Heart left ventricle (tissue), 16 donors: Measurements from ENCODE around the gene BICC1. TPM values are rescaled to one million over a fixed set of nuclear protein-coding genes. Genes with fewer than 3 reads are reported as not detected.

Experiments
- ATAC-seq, 4 donors: fragments of 200-7000 bp; cut with Tn5 transposase; one replicate each; pipeline ENCODE4 v1.9.1; 2020 to 2022; ENCODE audit warnings: moderate library complexity in 4 of 4, mild to moderate bottlenecking in 3 of 4, moderate number of reproducible peaks in 1 of 4
- DNase-seq, 5 donors: peaks; one replicate each; pipeline ENCODE4 v3.0.0-alpha.2; 2020
- H3K27ac ChIP-seq, 12 donors: fragments of 200-600 bp; sonication (generic) in 4 of 12; one replicate each; pipeline versions ENCODE4 v1.5.0 to v1.8.0; 2016 to 2022; ENCODE audit warnings: mild to moderate bottlenecking in 2 of 12
- H3K27me3 ChIP-seq, 9 donors: fragments of 200-600 bp; sonication (generic) in 2 of 9; one replicate each; pipeline versions ENCODE4 v1.5.1 to v1.8.0; 2016 to 2022; ENCODE audit warnings: mild to moderate bottlenecking in 3 of 9
- H3K36me3 ChIP-seq, 9 donors: fragments of 200-600 bp; sonication (generic) in 2 of 9; one replicate each; pipeline versions ENCODE4 v1.5.0 to v1.8.0; 2018 to 2022; ENCODE audit warnings: mild to moderate bottlenecking in 2 of 9
- H3K4me1 ChIP-seq, 12 donors: fragments of 200-600 bp; sonication (generic) in 4 of 12; one replicate each; pipeline versions ENCODE4 v1.5.0 to v1.8.0; 2016 to 2022; ENCODE audit warnings: mild to moderate bottlenecking in 3 of 12
- H3K4me3 ChIP-seq, 12 donors: fragments of 200-600 bp; sonication (generic) in 4 of 12; one replicate each; pipeline versions ENCODE4 v1.5.0 to v1.8.0; 2017 to 2022; ENCODE audit warnings: mild to moderate bottlenecking in 9 of 12, moderate library complexity in 4 of 12
- H3K9me3 ChIP-seq, 12 donors: fragments of 200-600 bp; sonication (generic) in 4 of 12; one replicate each; pipeline versions ENCODE4 v1.5.0 to v1.8.0; 2016 to 2022; ENCODE audit warnings: mild to moderate bottlenecking in 1 of 12
- POLR2A ChIP-seq, 2 donors: fragments of 450-650 bp; IDR thresholded peaks; one replicate each; pipeline ENCODE4 v1.6.1; 2017; ENCODE audit warnings: antibody characterized with exemption in 2 of 2, mild to moderate bottlenecking in 2 of 2, moderate library complexity in 2 of 2
- WGBS, 4 donors: extraction: QIAGEN DNeasy Blood & Tissue Kit in 2 of 4; methylation state at CpG; one replicate each; pipeline versions ENCODE4 v1.1.5 to v1.1.7; 2013 to 2018; 5-methylcytosine and 5-hydroxymethylcytosine counted together
- intact Hi-C, 10 donors: fragments of 100-400 bp; cut with DNase I; formaldehyde crosslinking; loops; one replicate each; pipeline versions ENCODE4 v1.11.1 to v1.14.2; 2022
- polyA plus RNA-seq, 2 donors: library from polyadenylated mRNA; stranded (reverse); fragments of 200-250 nt; gene quantifications; one replicate each; pipeline ENCODE4 v1.2.3, GENCODE V29; 2013
- total RNA-seq, 9 donors: library from RNA; depleted of rRNA in 2 of 9; stranded (reverse); fragments of >200 nt in 2 of 9; fragmentation: NEBNext Ultra II Directional in 3 of 9; extraction: Animal tissue kit (Norgen Biotek cat#: 25700) in 3 of 9; gene quantifications; one replicate each; pipeline versions ENCODE4 v1.1.0 to v1.2.4, GENCODE V29; 2016 to 2023
- TF ChIP-seq, protein P1 (sequence below), 12 donors: fragments of 200-600 bp; sonication (generic) in 4 of 12; IDR thresholded peaks; one replicate each; pipeline versions ENCODE4 v1.5.0 to v1.8.0; 2018 to 2022; ENCODE audit warnings: antibody characterized with exemption in 12 of 12, mild to moderate bottlenecking in 5 of 12
- donor health status: ischemic (EF 13 %, LVEDD 7.1; RV severe dilation, severe dysfunction).
- donor health status: healthy with polysubstance abuse.
- donor health status: DM: no; HTN: yes; CAD: no.
- donor health status: DM: no; HTN: no; CAD: no.
- donor health status: ischemic (EF 25% LVEDD 6.9; RV normal size, moderate dysfunction).
- donor health status: ischemic (EF 25% LVEDD 5.7; RV mildly dilated, moderate dysfunction).
- donor health status: healthy.
- donor health status: DM: yes; HTN: yes; CAD: no.
- donor health status: ischemic (EF 35%, LVEDD 5.7; RV mildly dilated, moderate dysfunction).
- donor health status: nonischemic (EF 11% LVEDD 7.7; RV severe dilation, severe dysfunction).
- donor health status: DM: yes; HTN: yes; CAD: no.
- donor health status: PGD.
- donor health status: ischemic (EF 29% LVEDD 5.4; RV normal size, mild dysfunction).
- donor health status: nonischemic (EF 23%, LVEDD 6.1; RV moderate dilation, normal function).

BICC1 gene
- total and polyA plus RNA-seq, 11 donors: 1.6 to 18.7 (median 4.8) TPM

DNA sequence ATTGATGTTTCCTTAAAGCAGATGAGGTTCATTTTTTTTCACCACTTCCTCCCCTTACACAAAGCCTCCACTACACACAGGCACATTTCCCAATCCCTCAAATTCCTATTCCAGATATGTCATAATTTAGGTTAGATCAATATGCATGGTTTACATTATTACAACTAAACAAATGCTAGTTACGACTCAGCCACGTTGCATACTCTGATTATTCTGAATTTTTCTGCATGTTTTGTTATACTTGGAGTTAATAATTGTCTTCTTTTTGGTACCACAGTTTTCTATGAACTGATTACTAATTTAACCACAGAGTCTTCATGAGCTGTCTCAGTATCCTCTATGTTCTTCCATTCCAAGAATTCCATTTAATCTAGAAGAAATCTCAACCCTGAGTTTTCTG is 4.4 kb upstream of the BICC1 start:
- DNase-seq: no peak
- peaks cover 0 to 5% (median 0%) of the 10 kb centered on the region in 12 donors for H3K4me1 ChIP-seq
- H3K27ac ChIP-seq: no peak overlapping the region
- intact Hi-C loops: loop anchor here in 1 of 10 donors (10.0 kb wide), 1 partner anchor 84 kb away; no protein-coding TSS in a partner anchor
- TF ChIP-seq, protein P1, sequence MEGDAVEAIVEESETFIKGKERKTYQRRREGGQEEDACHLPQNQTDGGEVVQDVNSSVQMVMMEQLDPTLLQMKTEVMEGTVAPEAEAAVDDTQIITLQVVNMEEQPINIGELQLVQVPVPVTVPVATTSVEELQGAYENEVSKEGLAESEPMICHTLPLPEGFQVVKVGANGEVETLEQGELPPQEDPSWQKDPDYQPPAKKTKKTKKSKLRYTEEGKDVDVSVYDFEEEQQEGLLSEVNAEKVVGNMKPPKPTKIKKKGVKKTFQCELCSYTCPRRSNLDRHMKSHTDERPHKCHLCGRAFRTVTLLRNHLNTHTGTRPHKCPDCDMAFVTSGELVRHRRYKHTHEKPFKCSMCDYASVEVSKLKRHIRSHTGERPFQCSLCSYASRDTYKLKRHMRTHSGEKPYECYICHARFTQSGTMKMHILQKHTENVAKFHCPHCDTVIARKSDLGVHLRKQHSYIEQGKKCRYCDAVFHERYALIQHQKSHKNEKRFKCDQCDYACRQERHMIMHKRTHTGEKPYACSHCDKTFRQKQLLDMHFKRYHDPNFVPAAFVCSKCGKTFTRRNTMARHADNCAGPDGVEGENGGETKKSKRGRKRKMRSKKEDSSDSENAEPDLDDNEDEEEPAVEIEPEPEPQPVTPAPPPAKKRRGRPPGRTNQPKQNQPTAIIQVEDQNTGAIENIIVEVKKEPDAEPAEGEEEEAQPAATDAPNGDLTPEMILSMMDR (IDR thresholded peaks at IDR 0.05): no peak
- no peak for TF ChIP-seq POLR2A (IDR thresholded peaks at IDR 0.05)
- no peaks in the 10 kb centered on the region for H3K36me3 ChIP-seq
- no peaks in the 10 kb centered on the region for H3K9me3 ChIP-seq
- WGBS, 4 donors: 39 to 73% (median 54%) methylated on average over 2 of the region's 2 CpGs
- no peak overlapping the region for H3K4me3 ChIP-seq
- peaks cover 0 to 26% (median 0%) of the 10 kb centered on the region in 9 donors for H3K27me3 ChIP-seq
- ATAC-seq: no peak

DNA sequence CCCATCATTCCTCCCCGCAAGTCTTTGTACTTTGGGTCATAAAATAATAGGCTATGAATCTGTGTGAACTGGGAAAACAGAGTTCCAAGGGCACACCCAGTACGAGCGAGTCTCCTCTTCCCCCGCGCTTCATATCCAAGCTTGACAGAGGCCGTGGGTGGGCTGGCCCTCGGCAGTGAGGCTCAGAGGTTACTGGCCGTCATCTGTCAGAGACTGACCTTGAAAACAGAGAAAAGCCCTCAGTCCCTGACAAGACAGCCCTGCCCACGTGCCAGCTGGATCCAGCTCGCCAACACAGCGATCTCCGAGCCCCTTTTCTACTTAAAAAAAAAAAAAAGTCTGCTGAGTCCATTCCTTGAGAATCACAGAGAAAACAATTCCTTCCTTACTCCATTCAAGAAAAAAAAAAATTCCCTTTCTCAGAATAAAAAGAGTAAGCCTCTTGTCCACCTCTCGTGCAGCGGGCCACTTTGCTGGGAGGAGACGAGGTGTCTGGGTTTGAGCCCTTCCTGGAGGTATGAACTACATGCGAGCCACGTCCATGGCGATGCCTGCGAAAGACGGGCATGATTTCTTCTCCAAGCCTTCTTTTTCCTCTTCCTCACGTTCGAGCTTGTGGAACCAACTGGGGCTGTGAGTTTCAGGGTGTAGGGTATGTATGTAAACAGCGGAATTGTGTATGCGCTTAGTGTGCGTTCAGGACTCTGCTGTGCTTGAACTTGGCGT is 744 bp upstream of the BICC1 start:
- H3K9me3 ChIP-seq: no peaks in the 10 kb centered on the region
- H3K27me3 ChIP-seq: peaks cover 0 to 49% (median 3%) of the 10 kb centered on the region in 9 donors
- peak overlapping the region in 11 of 12 donors; percentile 4 to 71 (median 51) for H3K27ac ChIP-seq
- no peaks in the 10 kb centered on the region for H3K36me3 ChIP-seq
- TF ChIP-seq, protein P1 (IDR thresholded peaks at IDR 0.05): no peak
- no peak for TF ChIP-seq POLR2A (IDR thresholded peaks at IDR 0.05)
- DNase-seq: peak; percentile 16 to 64 (median 53)
- peak overlapping the region in 11 of 12 donors; percentile 27 to 85 (median 61) for H3K4me3 ChIP-seq
- 12 to 25% (median 19%) methylated on average over 24 to 26 of the region's 26 CpGs for WGBS, 4 donors
- intact Hi-C loops: loop anchor here in 2 of 10 donors (5.0 to 10.0 kb wide), 2 partner anchors 35 to 263 kb away; no protein-coding TSS in a partner anchor
- peak; percentile 10 to 63 (median 52) for ATAC-seq
- H3K4me1 ChIP-seq: peaks cover 0 to 15% (median 0%) of the 10 kb centered on the region in 12 donors

DNA sequence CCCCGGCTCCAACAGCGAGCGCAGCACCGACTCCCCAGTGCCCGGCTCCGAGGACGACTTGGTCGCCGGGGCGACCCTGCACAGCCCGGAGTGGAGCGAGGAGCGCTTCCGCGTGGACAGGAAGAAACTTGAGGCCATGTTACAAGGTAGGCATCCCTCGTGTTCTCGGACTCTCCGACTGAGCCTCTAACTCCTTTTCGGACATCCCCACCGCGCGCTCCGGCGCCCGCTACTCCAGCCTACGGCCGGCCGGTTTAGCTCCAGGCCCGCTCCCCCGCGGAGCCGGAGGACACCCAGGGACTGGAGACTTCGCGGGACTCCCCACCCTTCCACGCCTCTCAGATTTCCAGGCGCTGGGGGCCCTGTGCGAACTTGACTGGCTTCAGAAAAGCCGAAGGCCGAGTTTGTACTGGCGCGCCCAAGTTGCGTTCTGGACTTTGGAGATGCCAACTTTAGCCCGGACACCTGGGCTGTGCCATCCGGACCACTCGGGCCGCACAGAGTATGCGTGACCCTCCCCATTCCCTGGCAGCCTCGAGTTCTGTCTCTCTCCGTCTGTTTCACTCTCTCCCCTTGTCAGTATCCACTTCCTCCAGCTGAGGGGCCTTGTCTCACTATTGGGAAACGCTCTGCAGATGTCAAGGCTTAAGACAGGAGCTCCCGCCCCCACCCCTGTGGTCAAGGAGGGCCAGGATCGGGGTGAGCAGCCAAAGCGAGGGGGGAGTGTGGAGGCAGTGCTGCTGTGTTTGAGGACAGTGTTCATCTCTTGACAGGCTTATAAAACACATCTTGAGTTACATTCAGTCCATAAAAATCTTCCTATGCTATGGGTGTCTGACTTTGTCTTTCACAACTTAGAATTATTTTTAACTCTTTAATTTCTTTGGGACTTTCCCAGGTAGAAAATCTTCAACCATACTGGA is 777 bp downstream of the BICC1 start:
- intact Hi-C loops: loop anchor here in 2 of 10 donors (5.0 to 10.0 kb wide), 2 partner anchors 36 to 261 kb away; no protein-coding TSS in a partner anchor
- peak overlapping the region; percentile 41 to 85 (median 62) for H3K4me3 ChIP-seq
- TF ChIP-seq POLR2A (IDR thresholded peaks at IDR 0.05): no peak
- TF ChIP-seq, protein P1 (IDR thresholded peaks at IDR 0.05): no peak
- no peaks in the 10 kb centered on the region for H3K36me3 ChIP-seq
- peak overlapping the region; percentile 58 to 88 (median 74) for H3K27ac ChIP-seq
- ATAC-seq (peak; percentile 64 to 88 (median 83)), DNase-seq (peak; percentile 64 to 71 (median 70))
- no peaks in the 10 kb centered on the region for H3K9me3 ChIP-seq
- 0 to 2% (median 1%) methylated on average over 34 to 53 of the region's 53 CpGs for WGBS, 4 donors
- peaks cover 0 to 49% (median 3%) of the 10 kb centered on the region in 9 donors for H3K27me3 ChIP-seq
- peaks cover 0 to 15% (median 0%) of the 10 kb centered on the region in 12 donors for H3K4me1 ChIP-seq
